NCI-H1105 (cell line): Measurements from ENCODE around the gene KIF1B.
"Not testable (repeated sequence)": the region's sequence is repeated elsewhere in the genome, so short reads cannot be mapped to it uniquely, and the experiment has no call there.

Source experiments
- DNase-seq: peaks from one replicate; lab custom pipeline; 2025; lab: John Stamatoyannopoulos, UW

KIF1B gene

DNA sequence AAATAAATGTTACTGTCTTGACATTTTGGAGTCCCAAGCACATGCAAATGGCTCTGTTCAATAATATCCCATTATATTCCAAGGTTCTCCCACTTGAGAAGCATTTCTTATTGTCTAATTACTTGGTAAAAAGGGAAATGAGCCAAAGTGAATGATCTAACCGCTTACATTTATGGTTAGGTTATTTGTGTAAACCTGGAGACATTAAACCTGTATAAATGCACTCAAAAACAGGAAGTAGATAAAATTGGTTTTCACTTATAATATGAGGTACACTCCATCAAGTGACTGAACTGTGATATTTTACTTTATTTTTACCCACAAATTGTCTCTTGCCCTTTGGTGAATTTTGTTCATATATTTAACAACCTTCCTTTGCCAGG lies 26.8 kb downstream of the KIF1B start:
- DNase-seq = no peak

DNA sequence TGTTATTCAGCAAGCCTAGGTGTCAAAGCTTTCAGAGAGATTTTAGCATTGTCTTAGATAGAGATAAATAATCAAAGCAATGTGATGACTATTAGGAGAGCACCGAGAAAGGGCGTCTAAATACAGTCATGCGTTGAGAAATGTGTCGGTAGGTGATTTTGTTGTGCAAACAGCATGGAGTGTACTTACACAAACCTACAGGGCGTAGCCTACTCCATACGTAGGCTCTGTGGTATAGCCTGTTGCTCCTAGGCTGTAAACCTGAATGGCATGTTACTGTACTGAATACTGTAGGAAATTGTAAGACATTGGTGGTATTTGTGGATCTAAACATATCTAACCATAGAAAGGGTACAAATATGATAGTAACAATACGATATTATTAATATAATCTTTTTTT lies 31.8 kb downstream of the KIF1B start:
- DNase-seq = no peak

DNA sequence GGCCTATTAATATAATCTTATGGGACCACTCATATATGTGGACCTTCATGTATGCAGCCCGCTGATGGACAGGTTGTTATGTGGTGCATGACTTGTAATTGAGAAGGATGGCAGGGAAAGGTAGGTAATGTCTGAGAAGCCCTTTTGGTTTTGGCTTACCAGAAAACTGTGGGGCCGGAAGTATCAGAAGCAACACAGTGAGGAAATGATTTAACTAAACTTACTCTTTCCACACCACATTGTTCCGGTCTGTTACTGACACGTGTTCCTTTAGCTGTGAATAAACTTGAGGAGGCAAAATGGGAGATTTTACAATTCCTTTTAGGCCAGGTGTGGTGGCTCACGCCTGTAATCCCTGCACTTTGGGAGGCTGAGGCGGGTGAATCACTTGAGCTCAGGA lies 32.4 kb downstream of the KIF1B start:
- DNase-seq = no peak

DNA sequence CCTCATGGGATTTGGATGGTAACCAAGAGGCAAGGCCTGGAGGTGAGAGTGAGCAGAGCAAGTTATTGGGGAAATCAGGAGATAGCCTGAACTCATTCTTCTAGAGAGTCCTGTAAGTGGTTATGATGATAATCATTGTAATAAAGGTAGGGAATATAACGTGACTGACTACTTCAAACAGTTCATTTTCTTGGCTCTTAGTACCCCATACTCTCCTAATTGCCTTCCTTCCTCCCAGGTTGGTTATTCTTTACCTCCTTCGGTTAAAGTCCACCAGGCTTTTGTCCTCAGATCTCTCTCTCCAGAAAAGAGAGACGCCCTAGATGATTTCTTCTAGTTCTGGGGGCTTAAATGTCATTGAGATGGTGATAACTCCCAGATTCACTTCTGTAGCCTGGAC lies 35.3 kb downstream of the KIF1B start:
- no peak for DNase-seq

DNA sequence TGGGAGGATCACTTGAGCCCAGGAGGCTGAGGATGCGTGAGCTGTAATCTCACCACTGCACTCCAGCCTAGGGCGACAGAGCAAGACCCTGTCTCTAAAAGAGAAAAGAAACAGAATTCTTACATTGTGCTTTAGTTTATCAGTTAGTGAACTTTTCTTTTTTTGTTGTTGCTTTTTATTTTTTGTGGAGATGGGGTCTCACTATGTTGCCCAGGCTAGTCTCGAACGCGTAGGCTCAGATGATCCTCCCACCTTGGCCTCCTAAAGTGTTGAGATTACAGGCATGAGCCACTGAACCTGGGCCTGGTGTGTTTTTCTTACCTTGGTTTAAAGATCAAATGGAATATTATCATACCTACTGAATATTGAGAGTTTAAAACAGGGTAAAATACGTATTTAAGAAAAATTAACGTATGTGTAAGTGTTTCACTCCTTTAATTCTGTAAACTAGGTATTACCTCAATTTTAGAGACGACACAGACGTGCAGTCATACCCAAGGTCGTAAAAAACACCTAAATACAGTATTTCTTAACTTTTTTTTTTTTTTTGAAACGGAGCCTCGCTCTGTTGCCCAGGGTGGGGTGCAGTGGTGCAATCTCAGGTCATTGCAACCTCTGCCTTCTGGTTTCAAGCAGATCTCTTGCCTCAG lies 39.6 kb downstream of the KIF1B start:
- no peak for DNase-seq

DNA sequence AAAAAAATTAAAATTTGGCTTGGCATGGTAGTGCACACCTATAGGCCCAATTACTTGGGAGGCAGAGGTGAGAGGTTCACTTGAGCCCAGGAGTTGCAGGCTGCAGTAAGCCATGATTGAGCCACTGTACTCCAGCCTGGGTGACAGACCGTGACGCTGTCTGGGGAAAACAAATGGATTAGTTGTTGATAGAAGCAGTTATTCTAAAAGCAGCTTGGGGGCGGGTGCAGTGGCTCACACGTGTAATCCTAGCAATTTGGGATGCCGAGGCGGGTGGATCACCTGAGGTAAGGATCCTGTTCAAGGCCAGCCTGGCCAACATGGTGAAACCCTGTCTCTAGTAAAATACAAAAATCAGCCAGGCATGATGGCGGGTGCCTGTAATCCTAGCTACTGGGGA lies 40.3 kb downstream of the KIF1B start:
- DNase-seq = no peak

DNA sequence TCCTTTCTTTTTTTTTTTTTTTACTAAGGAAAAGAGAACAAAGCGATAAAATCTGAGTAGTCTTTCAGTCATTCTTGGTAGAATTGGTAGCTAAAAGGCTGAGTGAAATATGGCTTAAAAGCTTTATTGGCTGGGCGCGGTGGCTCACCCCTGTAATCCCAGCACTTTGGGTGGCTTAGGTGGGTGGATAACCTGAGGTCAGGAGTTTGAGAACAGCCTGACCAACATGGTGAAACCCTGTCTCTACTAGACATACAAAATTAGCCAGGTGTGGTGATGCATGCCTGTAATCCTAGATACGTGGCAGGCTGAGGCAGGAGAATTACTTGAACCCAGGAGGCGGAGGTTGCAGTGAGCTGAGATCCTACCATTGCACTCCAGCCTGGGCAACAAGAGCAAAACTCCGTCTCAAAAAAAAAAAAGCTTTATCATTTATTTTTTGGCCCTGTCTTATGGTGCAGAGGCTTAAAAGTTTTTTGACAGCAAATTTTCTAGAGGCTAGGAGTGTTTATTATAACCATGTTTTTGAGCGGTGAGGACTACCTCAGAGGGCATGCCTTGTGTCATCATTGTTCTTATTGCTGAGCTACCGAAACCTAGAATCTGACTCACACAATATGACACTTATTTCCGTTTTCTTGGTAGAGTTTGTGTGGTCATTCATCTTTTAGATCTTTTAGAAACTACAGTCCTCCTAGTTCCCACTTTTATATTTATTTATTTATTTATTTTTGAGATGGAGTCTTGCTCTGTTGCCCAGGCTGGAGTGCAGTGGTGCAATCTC lies 41.1 kb downstream of the KIF1B start:
- not testable (repeated sequence) for DNase-seq

DNA sequence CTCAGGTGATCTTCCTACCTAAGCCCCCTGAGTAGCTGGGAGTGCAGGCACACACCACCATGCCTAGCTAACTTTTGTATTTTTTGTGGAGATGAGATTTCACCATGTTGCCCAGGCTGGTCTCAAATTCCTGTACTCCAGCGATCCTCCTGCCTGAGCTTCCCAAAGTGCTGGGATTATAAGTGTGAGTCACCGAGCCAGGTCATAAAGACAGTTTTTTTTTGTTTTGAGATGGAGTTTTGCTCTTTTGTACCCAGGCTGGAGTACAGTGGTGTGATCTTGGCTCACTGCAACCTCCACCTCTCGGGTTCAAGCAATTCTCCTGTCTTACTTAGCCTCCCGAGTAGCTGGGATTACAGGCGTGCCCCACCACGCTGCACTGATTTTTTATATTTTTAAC lies 42.1 kb downstream of the KIF1B start:
- no peak for DNase-seq

DNA sequence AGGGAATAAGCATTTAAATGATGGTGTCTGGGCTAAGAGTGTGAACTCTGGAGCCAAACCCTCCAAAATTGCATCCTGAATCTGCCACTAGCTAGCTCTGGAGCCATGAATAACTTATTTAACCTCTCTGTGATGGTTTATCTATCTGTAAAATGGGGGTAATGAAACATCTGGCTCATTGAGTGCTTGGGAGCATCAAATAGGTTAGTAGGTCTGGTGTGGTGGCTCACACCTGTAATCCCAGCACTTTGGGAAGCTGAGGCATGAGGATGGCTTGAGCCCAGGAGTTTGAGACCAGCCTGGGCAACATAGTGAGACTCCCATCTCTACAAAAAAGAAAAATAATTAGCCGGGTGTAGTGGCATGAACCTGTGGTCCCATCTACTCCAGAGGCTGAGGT lies 42.8 kb downstream of the KIF1B start:
- DNase-seq = no peak

DNA sequence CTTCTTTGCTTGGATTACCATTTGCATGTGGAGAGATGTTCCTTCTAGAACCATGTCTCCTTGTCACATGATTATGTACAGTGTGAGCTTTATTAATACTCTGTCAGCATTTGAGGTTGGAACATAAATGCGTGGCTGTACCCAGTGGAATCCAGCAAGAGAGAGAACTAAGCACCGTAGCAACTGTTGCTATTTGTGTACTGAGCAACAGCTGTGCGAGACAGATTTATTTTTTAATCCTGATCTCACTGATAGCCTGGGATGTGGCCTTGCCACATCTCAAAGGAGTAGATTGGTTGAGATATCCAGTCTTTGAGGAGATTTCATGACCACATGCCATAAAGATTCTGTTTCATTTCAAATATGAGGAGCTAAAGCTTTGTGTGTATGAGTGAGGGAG lies 43.4 kb downstream of the KIF1B start:
- no peak for DNase-seq

DNA sequence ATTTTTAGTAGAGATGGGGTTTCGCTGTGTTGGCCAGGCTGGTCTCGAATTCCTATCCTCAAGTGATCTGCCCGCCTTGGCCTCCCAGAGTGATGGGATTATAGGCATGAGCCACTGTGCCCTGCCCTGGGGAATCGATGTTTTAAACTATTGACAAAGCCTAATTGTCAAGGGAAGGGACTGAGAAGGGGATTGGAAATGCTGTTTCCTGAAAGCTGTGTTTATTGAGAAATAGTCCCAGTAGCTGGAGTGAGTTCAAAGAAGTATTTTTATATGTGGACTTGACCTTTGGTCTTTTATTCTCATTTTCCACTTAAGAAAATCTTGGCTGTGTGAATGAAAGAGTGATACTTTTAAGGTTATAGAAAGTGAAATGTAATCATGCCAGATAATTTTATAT lies 47.5 kb downstream of the KIF1B start:
- DNase-seq = no peak

DNA sequence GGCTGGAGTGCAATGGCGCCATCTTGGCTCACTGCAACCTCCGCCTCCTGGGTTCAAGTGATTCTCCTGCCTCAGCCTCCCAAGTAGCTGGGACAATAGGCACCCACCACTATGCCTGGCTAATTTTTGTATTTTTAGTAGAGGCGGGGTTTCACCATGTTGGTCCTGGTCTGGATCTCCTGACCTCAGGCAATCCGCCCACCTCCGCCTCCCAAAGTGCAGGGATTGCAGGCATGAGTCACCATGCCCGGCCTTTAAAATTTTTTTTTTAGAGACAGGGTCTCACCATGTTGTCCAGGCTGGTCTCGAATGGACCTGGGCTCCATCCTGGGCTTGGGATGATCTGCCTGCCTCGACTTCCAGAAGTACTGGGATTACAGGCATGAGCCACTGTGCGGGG lies 49.2 kb downstream of the KIF1B start:
- not testable (repeated sequence) for DNase-seq

DNA sequence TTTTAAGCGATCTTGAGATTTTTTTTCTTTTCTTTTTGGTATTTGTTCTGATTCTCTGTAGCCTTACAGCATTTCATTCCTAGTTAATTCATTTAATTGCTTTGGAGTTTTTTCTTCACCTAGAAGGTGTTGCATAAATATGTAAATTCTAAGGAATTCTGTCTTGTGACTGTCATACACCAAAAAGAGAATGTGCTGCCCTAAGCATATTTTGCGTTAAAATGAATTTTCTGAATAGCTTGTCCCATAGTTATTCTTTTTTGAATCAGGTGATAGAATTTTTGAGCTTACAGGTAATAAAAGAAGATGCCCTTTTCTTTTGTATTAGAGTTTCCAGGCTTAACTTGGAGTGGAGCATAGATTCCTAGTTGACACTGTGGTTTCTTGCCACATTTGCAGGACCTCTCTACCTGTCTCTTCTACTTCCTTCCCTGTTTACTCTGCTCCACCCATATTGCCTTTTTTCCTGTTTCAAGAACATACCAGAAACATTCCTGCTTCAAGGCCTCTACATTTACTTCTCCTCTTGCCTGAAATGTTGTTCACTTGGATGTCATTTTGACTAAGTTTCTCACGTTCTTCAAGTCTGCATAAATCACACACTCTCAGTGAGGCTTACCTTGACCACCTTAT lies 53.2 kb downstream of the KIF1B start:
- no peak for DNase-seq

DNA sequence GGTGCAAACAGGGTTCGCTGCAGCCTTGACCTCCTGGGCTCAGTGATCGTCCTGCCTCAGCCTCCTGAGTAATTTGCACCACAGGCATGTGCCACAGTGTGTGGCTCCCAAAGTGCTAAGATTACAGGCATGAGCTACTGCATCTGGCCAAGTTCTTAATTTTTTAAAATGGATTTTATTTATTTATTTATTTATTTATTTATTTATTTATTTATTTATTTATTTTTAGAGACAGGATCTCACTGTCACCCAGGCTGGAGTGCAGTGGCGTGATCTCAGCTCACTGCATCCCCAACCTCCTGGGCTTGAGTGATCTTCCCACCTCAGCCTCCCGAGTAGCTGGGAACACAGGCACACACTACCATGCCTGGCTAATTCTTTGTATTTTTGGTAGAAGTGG lies 54.7 kb downstream of the KIF1B start:
- DNase-seq = no peak

DNA sequence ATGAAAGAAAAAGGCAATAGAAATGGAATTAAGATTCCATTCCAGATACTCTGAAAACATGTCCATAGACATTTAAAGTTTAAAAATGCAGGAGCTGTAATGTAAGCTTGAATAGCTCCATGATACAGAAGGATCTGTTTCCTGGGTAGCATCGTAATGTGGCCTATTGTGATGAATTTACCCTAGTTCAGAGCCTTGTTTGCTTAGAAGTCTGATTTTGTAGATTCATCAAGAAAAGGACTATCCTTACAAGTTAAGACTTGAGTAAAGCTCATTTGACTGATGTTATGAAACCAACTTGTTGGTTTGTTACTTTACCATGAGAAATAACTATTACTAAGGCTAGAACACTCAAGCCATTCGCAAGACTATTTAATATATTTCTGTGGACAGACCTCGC lies 55.5 kb downstream of the KIF1B start:
- no peak for DNase-seq

DNA sequence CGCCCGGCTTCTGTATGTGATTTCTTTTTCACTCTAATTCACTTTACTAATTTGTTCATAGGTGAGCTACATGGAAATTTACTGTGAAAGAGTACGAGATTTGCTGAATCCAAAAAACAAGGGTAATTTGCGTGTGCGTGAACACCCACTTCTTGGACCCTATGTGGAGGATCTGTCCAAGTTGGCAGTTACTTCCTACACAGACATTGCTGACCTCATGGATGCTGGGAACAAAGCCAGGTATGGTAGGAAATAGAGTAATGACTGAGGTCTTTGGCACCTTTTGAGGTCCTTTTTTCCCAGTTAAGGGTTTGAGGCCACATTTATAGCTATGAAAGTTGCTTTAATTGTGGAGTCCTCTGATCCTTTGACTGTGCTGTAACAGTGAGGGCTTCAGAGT lies 56.9 kb downstream of the KIF1B start:
- DNase-seq = no peak

DNA sequence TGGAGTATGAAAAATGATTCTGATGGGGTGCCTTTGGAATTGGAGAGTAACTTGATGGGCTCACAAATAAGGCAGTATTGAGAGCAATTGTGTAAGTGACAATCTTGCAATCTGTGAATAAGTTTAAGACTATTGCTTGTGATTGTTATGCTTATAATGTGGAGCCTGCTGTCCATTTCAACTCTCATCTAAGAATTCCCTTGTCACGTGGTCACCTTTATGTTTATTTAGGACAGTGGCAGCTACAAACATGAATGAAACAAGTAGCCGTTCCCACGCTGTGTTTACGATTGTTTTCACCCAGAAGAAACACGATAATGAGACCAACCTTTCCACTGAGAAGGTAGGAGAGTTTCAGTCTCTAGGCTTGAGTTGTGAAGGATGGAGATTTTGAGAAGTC lies 57.6 kb downstream of the KIF1B start:
- no peak for DNase-seq

DNA sequence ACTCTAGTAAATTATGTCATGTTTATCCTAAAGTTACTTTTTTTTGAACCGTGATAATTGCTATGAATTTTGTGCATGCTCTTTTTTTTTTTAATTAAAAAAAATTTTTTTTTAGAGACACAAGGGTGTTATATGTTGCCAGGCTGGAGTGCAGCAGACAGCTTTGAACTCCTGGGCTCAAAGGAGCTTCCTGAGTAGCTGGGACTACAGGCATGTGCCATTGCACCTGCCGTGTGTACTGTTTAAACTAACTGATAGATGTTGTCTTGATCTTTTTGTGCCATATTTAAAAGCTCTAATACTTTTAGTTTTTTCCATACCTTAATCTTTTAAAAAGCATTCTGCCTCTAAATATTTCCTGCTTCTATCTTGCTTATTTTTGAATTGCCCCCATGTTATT lies 60.7 kb downstream of the KIF1B start:
- no peak for DNase-seq

DNA sequence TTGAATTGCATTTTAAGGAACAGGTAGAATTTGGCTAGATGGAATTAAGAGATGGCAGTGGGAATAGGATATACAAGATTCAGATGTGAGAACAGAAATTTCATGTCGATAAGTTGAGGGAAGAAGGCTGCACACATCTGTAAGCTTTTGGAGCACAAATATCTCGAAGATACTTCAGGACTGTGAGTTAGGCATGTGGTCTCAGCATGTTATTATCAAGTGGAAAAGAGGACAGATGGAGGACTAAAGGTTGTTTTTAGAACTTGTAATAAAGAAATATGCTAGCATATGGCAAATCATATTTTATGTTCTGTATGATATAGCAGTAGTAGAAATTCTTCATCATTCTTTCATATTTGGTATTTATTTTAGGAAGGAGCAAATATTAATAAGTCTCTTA lies 61.5 kb downstream of the KIF1B start:
- DNase-seq = no peak

DNA sequence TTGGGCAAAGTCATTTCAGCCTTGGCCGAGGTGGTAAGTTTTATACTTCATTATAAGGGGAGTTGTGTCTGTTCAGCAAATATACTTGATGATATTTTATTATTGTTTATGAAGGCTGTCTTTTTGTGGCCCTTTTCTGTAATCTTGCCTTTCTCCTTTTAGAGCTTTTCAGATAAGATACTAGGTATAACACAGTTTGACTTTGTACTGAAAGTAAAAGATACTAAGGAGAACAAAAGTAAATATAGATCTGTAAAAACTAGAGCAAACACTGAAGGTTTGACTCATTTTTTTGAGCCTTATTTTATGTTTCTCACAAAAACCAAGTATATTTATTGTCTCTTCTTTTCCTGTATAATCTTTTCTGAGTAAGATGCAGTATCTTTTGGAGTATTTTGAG lies 61.9 kb downstream of the KIF1B start:
- DNase-seq = no peak

DNA sequence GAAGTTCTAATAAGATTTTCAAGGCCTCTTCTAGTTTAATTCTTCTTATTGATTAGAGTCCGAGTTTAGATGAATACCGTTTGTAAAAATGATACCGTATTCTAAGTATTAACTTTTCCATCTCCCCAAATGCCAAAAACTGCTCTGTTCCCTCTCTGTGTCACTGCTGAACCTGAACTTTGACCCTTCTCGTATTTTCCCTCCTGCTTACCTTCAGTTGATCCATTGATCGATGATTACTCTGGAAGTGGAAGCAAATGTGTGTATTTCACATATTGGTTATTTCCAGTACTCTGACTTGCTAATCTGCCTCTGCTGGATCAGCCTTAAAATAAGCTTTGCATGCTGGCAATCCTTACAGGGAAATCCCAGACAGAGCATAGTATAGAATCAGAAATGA lies 68.5 kb downstream of the KIF1B start:
- DNase-seq = no peak

DNA sequence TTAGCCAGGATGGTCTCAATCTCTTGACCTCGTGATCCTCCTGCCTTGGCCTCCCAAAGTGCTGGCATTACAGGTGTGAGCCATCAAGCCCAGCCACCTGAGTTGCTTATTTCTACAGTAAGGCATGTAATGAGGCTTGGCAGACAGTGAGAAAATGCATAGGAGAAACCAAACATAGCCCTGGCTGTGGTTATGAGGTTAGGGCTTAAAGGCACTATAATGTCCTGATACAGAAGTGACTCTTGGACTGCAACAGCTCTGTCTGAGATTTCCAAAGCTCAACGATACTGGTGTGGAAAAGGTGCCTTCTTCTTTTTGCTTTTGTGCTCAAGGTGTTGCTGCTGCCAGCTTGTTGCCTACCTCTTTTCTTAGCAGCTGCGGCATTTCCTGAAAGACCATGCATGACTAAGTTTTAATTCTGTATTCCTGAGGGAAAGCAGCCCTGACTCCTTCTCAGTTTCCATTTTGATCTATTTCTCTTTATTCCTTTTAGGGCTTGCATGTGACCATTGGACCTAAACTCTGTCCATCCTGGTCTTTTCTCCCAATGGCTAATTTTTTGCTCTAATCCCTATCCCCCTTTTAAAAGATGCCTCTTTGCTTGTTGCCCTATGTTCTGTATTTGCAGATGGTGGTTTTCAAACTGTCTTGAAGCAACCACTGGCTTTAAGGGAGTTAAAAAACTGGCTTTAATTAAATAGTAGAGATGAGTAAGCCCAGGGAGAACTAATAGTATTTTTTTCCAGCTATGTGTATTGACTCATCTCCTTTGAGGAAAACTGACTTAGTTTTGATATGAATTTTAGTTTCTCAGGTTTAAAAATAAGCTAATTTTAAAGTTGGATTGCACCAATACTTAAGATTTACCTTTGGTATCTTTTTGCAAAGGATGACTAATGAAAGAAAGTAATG lies 70.3 kb downstream of the KIF1B start:
- DNase-seq = no peak
